ENCODE measurements around the gene BACE1. TPM values are rescaled to one million over a fixed set of nuclear protein-coding genes. Genes with fewer than 3 reads are reported as not detected.

Gene BACE1
- total and polyA plus RNA-seq, 2 donors (not counting 3 experiments of a cell fraction or from before 2014, with no cell fraction given): 28.8 to 29.6 TPM

DNA sequence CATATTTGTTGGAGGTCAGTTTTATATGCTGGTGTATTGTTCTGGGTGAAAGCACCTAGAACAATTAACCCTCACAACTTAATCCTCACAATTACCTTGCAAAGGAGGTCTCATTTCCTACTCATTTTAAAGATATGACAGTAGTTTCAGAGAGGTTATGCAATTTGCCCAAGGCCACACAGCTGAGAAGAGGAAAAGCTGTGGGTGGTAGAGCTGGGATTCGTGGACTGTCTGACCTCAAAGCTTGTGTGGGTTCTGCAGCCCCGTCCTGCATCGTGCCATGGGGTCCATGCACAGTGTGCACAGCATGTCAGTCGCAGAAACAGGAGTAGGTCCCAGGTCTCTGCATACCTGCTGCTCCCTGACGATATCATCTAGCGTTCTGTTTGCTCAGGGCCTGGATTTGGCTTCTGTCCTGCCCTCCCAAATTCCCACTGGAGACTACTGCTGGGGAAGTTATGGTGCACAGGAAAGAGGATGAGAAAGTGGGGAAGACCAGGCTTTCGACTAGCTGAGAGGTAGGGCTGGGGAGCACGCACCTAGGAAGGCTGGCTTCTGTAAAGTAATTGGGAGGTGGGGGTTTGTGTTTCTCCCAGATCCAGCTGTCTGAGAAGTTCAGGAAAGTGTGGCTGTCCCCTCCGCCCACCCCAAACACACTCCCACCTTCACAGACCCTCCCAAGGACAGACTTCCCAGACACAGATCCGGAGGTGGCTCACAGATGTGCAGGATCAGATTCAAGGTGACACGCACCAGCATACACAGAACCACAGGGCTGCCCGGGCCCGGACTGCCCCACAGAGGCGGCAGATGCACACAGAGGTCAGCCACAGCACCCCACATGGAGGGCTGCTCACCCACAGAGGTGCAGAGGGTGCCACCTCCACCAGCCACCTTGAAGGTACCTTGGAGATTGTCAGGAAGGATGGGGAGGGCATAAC is 2.0 kb downstream of the BACE1 start:
- dilution Hi-C loops (cut with MboI; ENCODE audit: extremely low pct_ligation_motif_present, low sequenced_read_pairs) (no loop called here), intact Hi-C loops (cut with micrococcal nuclease) (no loop called here)
- ChIA-PET CTCF (interaction anchor here (1.3 kb wide), 1 partner anchor 12 kb away, joined by 3 read pairs; no protein-coding TSS in a partner anchor), POLR2A (no interaction called here)
- DNase-seq (ENCODE audit: low read depth, low spot score): no peak
- BruUV-seq (replicated peaks): no TSS peak
- Histone ChIP-seq H4K20me1 (replicated peaks; ENCODE audit: control insufficient read depth, extremely low read depth, insufficient read depth, low read length) (no peaks in the 10 kb centered on the region), H3K4me1 (ENCODE audit: control insufficient read depth, extremely low read depth, insufficient read depth, low read length) (peaks cover 12% of the 10 kb centered on the region), H3K4me3 (replicated peaks in 1 of 3; ENCODE audit: insufficient read depth in 1 of 3, low read depth in 1 of 3, low read length in 3 of 3) (no peak overlapping the region), H3K9me3 (replicated peaks; ENCODE audit: control insufficient read depth, insufficient read depth, low read length) (no peaks in the 10 kb centered on the region), H3K9ac (replicated peaks; ENCODE audit: extremely low read depth, insufficient read depth, low read length) (no peak overlapping the region), H2AFZ (ENCODE audit: low read depth, low read length) (no peak overlapping the region), H3K79me2 (ENCODE audit: control insufficient read depth, insufficient read depth, low read length) (peaks cover 11% of the 10 kb centered on the region), H3K4me2 (ENCODE audit: insufficient read depth, low read length) (no peak overlapping the region), H3K36me3 (ENCODE audit: control insufficient read depth in 2 of 2, extremely low read depth in 1 of 2, insufficient read depth in 2 of 2, low read length in 2 of 2) (no peaks in the 10 kb centered on the region), H3K27me3 (ENCODE audit: control insufficient read depth in 2 of 2, insufficient read depth in 2 of 2, low read length in 2 of 2) (no peaks in the 10 kb centered on the region), H3K9me1 (replicated peaks; ENCODE audit: control insufficient read depth, extremely low read depth, insufficient read depth, low read length) (no peaks in the 10 kb centered on the region), H3K27ac (ENCODE audit: insufficient read depth, low read depth, low read length) (no peak overlapping the region)
- no peak for FAIRE-seq
- no peak for TF ChIP-seq GATA2 (IDR thresholded peaks at IDR 0.05; ENCODE audit: insufficient read depth, insufficient read length, low read depth, low read length)

DNA sequence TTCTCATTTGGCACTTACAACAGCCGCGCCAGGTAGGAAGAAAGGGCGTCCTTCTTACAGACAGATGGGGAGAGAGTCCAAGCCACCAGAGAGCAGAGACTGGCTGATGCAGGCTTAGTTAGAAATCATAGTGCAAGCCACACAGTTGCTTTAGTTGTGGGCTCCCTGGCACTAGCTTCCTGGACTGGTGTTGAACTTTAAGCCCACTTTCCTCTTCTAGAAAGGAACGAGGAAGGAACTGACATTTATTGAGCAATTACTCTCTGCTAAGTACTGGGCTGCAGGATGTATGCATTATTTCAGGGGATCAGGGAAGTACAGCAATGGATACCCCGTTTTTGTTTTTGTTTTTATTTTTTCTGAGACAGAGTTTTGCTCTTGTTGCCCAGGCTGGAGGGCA is 3.0 kb downstream of the BACE1 start:
- H3K79me2 ChIP-seq (ENCODE audit: control insufficient read depth, insufficient read depth, low read length): peaks cover 11% of the 10 kb centered on the region
- no peaks in the 10 kb centered on the region for H4K20me1 ChIP-seq (replicated peaks; ENCODE audit: control insufficient read depth, extremely low read depth, insufficient read depth, low read length)
- ChIA-PET POLR2A (no interaction called here), CTCF (no interaction called here)
- no TSS peak for BruUV-seq (replicated peaks)
- FAIRE-seq (no peak), DNase-seq (ENCODE audit: low read depth, low spot score) (no peak)
- H3K4me3 ChIP-seq (replicated peaks in 1 of 3; ENCODE audit: insufficient read depth in 1 of 3, low read depth in 1 of 3, low read length in 3 of 3): no peak overlapping the region
- H3K9ac ChIP-seq (replicated peaks; ENCODE audit: extremely low read depth, insufficient read depth, low read length): no peak overlapping the region
- H2AFZ ChIP-seq (ENCODE audit: low read depth, low read length): no peak overlapping the region
- H3K4me1 ChIP-seq (ENCODE audit: control insufficient read depth, extremely low read depth, insufficient read depth, low read length): peaks cover 12% of the 10 kb centered on the region
- H3K36me3 ChIP-seq (ENCODE audit: control insufficient read depth in 2 of 2, extremely low read depth in 1 of 2, insufficient read depth in 2 of 2, low read length in 2 of 2): no peaks in the 10 kb centered on the region
- no peaks in the 10 kb centered on the region for H3K27me3 ChIP-seq (ENCODE audit: control insufficient read depth in 2 of 2, insufficient read depth in 2 of 2, low read length in 2 of 2)
- H3K4me2 ChIP-seq (ENCODE audit: insufficient read depth, low read length): no peak overlapping the region
- intact Hi-C loops (cut with micrococcal nuclease) (no loop called here), dilution Hi-C loops (cut with MboI; ENCODE audit: extremely low pct_ligation_motif_present, low sequenced_read_pairs) (no loop called here)
- H3K27ac ChIP-seq (ENCODE audit: insufficient read depth, low read depth, low read length): no peak overlapping the region
- no peaks in the 10 kb centered on the region for H3K9me1 ChIP-seq (replicated peaks; ENCODE audit: control insufficient read depth, extremely low read depth, insufficient read depth, low read length)
- TF ChIP-seq EZH2 (IDR thresholded peaks at IDR 0.05; ENCODE audit: borderline replicate concordance, low read depth, low read length, severe bottlenecking) (no peak), GATA2 (IDR thresholded peaks at IDR 0.05; ENCODE audit: insufficient read depth, insufficient read length, low read depth, low read length) (no peak), CTCF (IDR thresholded peaks at IDR 0.05; ENCODE audit: extremely low read depth in 1 of 2, insufficient read depth in 1 of 2, low read depth in 1 of 2, low read length in 2 of 2) (no peak), POLR2AphosphoS5 (IDR thresholded peaks at IDR 0.05; ENCODE audit: insufficient read depth, low read depth, low read length) (no peak), FOS (IDR thresholded peaks at IDR 0.05; ENCODE audit: borderline replicate concordance, insufficient read depth, low read length) (no peak)
- no peaks in the 10 kb centered on the region for H3K9me3 ChIP-seq (replicated peaks; ENCODE audit: control insufficient read depth, insufficient read depth, low read length)

Data from endothelial cell of umbilical vein (primary cell).